WTC11 (cell line): ENCODE data around the gene NXF1. TPM values are rescaled to one million over a fixed set of nuclear protein-coding genes. Genes with fewer than 3 reads are reported as not detected.

Experiments
- ATAC-seq: fragments of 200-7000 bp; cut with Tn5 transposase; 2 replicates; pipeline ENCODE4 v1.10.0; 2021; ENCODE audit warnings: mild to moderate bottlenecking, moderate library complexity
- CTCF ChIA-PET: fragments of 300-600 bp; sonication (Branson Sonifier 250); formaldehyde crosslinking; loops from one replicate; lab custom pipeline; 2021; ENCODE audit warnings: antibody characterized with exemption; lab: Charles Lee
- POLR2A ChIA-PET: fragments of 350-600 bp; sonication (Branson Sonifier 250); formaldehyde crosslinking; loops from one replicate; lab custom pipeline; 2021; ENCODE audit warnings: antibody characterized with exemption; lab: Charles Lee
- DNase-seq: peaks from one replicate; pipeline ENCODE4 v3.0.0; 2021; ENCODE audit warnings: low spot score
- H3K27ac Mint-ChIP-seq: 2 replicates; pipeline ENCODE4 v1.8.0; 2021; ENCODE audit warnings: mixed read lengths
- H3K27me3 Mint-ChIP-seq: 2 replicates; pipeline ENCODE4 v1.8.0; 2021; ENCODE audit warnings: low read depth, mild to moderate bottlenecking, moderate library complexity, mixed read lengths
- H3K36me3 Mint-ChIP-seq: 2 replicates; pipeline ENCODE4 v1.8.0; 2021; ENCODE audit warnings: mixed read lengths
- H3K4me1 Mint-ChIP-seq: 2 replicates; pipeline ENCODE4 v1.8.0; 2022; ENCODE audit warnings: mixed read lengths
- H3K4me3 Mint-ChIP-seq: 2 replicates; pipeline ENCODE4 v1.8.0; 2021; ENCODE audit warnings: mild to moderate bottlenecking, moderate library complexity, mixed read lengths
- H3K9me3 Mint-ChIP-seq: 2 replicates; pipeline ENCODE4 v1.8.0; 2021; ENCODE audit warnings: mixed read lengths
- CREB1 ChIP-seq: sonication (generic); formaldehyde crosslinking; IDR thresholded peaks from 2 replicates; pipeline ENCODE4 v1.8.0; 2023; ENCODE audit warnings: mild to moderate bottlenecking, missing genetic modification reagents
- ELF4 ChIP-seq: sonication (generic); formaldehyde crosslinking; IDR thresholded peaks from 2 replicates; pipeline ENCODE4 v1.8.1; 2022; ENCODE audit warnings: low read depth, mild to moderate bottlenecking, moderate library complexity, missing genetic modification reagents
- EMX1 ChIP-seq: fragments of 250-450 bp; sonication (Bioruptor Pico); IDR thresholded peaks from 2 replicates; pipeline ENCODE4 v1.8.0; 2021; ENCODE audit warnings: mild to moderate bottlenecking
- ESRRA ChIP-seq: sonication (generic); formaldehyde crosslinking; IDR thresholded peaks from 2 replicates; pipeline ENCODE4 v1.8.1; 2022; ENCODE audit warnings: mild to moderate bottlenecking, missing genetic modification reagents, borderline replicate concordance
- FOXP1 ChIP-seq: sonication (generic); formaldehyde crosslinking; IDR thresholded peaks from 2 replicates; pipeline ENCODE4 v1.8.0; 2022; ENCODE audit warnings: missing genetic modification reagents, mild to moderate bottlenecking, moderate library complexity, borderline replicate concordance
- GABPB1 ChIP-seq: sonication (generic); formaldehyde crosslinking; IDR thresholded peaks from 2 replicates; pipeline ENCODE4 v1.8.1; 2023; ENCODE audit warnings: mild to moderate bottlenecking, missing genetic modification reagents
- JUN ChIP-seq: sonication (generic); formaldehyde crosslinking; IDR thresholded peaks from 2 replicates; pipeline ENCODE4 v1.8.0; 2023; ENCODE audit warnings: mild to moderate bottlenecking, missing genetic modification reagents
- KAT7 ChIP-seq: sonication (generic); formaldehyde crosslinking; IDR thresholded peaks from 2 replicates; pipeline ENCODE4 v1.8.1; 2023; ENCODE audit warnings: missing genetic modification reagents, mild to moderate bottlenecking, borderline replicate concordance
- NR1H2 ChIP-seq: sonication (generic); formaldehyde crosslinking; IDR thresholded peaks from 2 replicates; pipeline ENCODE4 v1.9.0; 2021; ENCODE audit warnings: mild to moderate bottlenecking, moderate library complexity, missing genetic modification reagents
- NR3C1 ChIP-seq: sonication (generic); formaldehyde crosslinking; conservative IDR thresholded peaks from 2 replicates; pipeline ENCODE4 v1.8.1; 2023; ENCODE audit warnings: low read depth, mild to moderate bottlenecking, missing genetic modification reagents
- RORB ChIP-seq: fragments of 250-450 bp; sonication (Bioruptor Pico); IDR thresholded peaks from 2 replicates; pipeline ENCODE4 v1.9.0; 2021; ENCODE audit warnings: mild to moderate bottlenecking
- ZNF121 ChIP-seq: sonication (generic); formaldehyde crosslinking; IDR thresholded peaks from 2 replicates; pipeline ENCODE4 v1.8.0; 2023; ENCODE audit warnings: missing genetic modification reagents
- ZNF138 ChIP-seq: sonication (generic); formaldehyde crosslinking; conservative IDR thresholded peaks from 2 replicates; pipeline ENCODE4 v1.8.1; 2022; ENCODE audit warnings: mild to moderate bottlenecking, moderate library complexity, missing genetic modification reagents
- ZNF263 ChIP-seq: sonication (generic); formaldehyde crosslinking; IDR thresholded peaks from 2 replicates; pipeline ENCODE4 v1.8.1; 2022; ENCODE audit warnings: low read depth, mild to moderate bottlenecking, moderate library complexity, missing genetic modification reagents
- ZNF416 ChIP-seq: fragments of 250-450 bp; sonication (Bioruptor Pico); IDR thresholded peaks from 2 replicates; pipeline ENCODE4 v1.9.0; 2021; ENCODE audit warnings: mild to moderate bottlenecking, inconsistent platforms
- ZNF671 ChIP-seq: fragments of 250-450 bp; sonication (Bioruptor Pico); IDR thresholded peaks from 2 replicates; pipeline ENCODE4 v1.8.0; 2021; ENCODE audit warnings: mild to moderate bottlenecking
- total RNA-seq: library from RNA; stranded (reverse); gene quantifications from 3 replicates; pipeline ENCODE4 v1.2.3, GENCODE V29; 2021
- TF ChIP-seq, protein P1 (sequence below): sonication (generic); formaldehyde crosslinking; IDR thresholded peaks from 2 replicates; pipeline ENCODE4 v1.8.0; 2022; ENCODE audit warnings: mild to moderate bottlenecking, missing genetic modification reagents
- TF ChIP-seq, protein P2 (sequence below): sonication (generic); formaldehyde crosslinking; IDR thresholded peaks from 2 replicates; pipeline ENCODE4 v1.8.0; 2022; ENCODE audit warnings: missing genetic modification reagents
- TF ChIP-seq, protein P3 (sequence below): fragments of 250-450 bp; sonication (Bioruptor Pico); IDR thresholded peaks from 2 replicates; pipeline ENCODE4 v1.8.0; 2021; ENCODE audit warnings: mild to moderate bottlenecking
- TF ChIP-seq, protein P4 (sequence below): fragments of 250-450 bp; sonication (Bioruptor Pico); IDR thresholded peaks from 2 replicates; pipeline ENCODE4 v1.9.0; 2021; ENCODE audit warnings: mild to moderate bottlenecking, borderline replicate concordance

NXF1 gene
- total RNA-seq, 1 experiment from 2014 or later = 43.2 TPM

DNA sequence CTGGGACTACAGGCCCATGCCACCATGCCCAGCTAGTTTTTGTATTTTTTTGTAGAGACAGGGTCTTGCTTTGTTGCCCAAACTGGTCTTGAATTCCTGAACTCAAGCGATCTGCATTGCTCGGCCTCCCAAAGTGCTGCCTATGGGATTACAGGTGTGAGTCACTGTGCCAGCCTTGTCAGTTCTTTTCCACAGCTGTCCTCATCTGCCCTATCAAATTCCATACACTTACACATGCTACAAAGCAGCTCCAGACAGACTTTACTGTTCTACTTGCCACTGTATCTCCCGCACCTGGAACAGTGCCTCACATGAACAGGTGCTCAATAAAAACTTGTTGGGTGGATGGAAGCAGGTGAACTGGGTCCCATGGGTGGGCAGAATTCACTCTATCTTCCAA lies 18.4 kb upstream of the NXF1 start (continued):
- TF ChIP-seq, protein P1, sequence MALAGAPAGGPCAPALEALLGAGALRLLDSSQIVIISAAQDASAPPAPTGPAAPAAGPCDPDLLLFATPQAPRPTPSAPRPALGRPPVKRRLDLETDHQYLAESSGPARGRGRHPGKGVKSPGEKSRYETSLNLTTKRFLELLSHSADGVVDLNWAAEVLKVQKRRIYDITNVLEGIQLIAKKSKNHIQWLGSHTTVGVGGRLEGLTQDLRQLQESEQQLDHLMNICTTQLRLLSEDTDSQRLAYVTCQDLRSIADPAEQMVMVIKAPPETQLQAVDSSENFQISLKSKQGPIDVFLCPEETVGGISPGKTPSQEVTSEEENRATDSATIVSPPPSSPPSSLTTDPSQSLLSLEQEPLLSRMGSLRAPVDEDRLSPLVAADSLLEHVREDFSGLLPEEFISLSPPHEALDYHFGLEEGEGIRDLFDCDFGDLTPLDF (CRISPR knock-in tag) = no peak
- TF ChIP-seq ZNF263 (no peak), ZNF416 (CRISPR knock-in tag) (no peak), KAT7 (CRISPR knock-in tag) (no peak)

DNA sequence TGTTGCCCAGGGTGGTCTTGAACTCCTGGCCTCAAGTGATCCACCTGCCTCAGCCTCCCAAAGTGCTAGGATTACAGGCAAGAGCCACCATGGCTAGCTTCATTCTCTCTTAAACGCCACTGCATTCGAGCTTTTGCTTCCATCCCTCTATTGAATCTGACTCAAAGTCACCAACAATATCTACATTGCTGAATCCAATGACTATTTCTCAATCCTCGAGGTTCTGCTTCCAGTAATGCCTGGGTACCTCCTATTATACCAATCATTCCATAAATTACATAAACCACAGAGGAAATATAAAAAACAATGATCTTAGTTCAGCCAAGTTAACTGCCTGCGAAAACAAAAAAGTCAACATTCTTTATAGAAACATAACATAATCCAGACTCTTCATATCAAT lies 11.9 kb upstream of the NXF1 start:
- H3K4me3 Mint-ChIP-seq = no peak overlapping the region
- POLR2A ChIA-PET = interaction anchor here (0.7 to 1.0 kb wide), 2 partner anchors 8 to 12 kb away, joined by 3 to 6 read pairs; partner anchors contain the start of gene NXF1
- TF ChIP-seq JUN (CRISPR knock-in tag) = no peak
- no peak for TF ChIP-seq NR1H2 (CRISPR knock-in tag)
- no peak for TF ChIP-seq ELF4 (CRISPR knock-in tag)
- TF ChIP-seq, protein P2, sequence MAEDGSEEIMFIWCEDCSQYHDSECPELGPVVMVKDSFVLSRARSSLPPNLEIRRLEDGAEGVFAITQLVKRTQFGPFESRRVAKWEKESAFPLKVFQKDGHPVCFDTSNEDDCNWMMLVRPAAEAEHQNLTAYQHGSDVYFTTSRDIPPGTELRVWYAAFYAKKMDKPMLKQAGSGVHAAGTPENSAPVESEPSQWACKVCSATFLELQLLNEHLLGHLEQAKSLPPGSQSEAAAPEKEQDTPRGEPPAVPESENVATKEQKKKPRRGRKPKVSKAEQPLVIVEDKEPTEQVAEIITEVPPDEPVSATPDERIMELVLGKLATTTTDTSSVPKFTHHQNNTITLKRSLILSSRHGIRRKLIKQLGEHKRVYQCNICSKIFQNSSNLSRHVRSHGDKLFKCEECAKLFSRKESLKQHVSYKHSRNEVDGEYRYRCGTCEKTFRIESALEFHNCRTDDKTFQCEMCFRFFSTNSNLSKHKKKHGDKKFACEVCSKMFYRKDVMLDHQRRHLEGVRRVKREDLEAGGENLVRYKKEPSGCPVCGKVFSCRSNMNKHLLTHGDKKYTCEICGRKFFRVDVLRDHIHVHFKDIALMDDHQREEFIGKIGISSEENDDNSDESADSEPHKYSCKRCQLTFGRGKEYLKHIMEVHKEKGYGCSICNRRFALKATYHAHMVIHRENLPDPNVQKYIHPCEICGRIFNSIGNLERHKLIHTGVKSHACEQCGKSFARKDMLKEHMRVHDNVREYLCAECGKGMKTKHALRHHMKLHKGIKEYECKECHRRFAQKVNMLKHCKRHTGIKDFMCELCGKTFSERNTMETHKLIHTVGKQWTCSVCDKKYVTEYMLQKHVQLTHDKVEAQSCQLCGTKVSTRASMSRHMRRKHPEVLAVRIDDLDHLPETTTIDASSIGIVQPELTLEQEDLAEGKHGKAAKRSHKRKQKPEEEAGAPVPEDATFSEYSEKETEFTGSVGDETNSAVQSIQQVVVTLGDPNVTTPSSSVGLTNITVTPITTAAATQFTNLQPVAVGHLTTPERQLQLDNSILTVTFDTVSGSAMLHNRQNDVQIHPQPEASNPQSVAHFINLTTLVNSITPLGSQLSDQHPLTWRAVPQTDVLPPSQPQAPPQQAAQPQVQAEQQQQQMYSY (CRISPR knock-in tag) = no peak
- TF ChIP-seq, all 79 proteins: peak for 0

DNA sequence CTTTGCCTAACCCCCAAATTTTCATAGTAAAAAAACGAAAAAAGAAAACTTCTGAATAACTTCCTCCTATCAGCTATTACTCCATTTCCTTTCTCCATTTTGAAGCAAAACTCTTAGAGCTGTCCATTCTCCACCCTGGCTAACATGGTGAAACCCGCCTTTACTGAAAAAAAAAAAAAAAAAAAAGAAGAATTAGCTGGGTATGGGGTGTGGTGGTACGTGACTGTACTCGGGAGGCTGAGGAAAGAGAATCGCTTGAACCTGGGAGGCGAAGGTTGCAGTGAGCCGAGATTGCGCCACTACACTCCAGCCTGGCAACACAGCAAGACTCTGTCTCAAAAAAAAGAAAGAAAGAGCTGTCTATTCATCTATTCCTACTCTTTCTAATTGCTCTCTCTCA lies 11.3 kb upstream of the NXF1 start:
- Mint-ChIP-seq H3K4me3 (no peak overlapping the region), H3K9me3 (no peaks in the 10 kb centered on the region), H3K36me3 (peaks cover 18% of the 10 kb centered on the region), H3K4me1 (no peaks in the 10 kb centered on the region), H3K27me3 (no peaks in the 10 kb centered on the region), H3K27ac (no peak overlapping the region)
- DNase-seq (no peak), ATAC-seq (no peak)
- TF ChIP-seq FOXP1 (CRISPR knock-in tag) = no peak
- TF ChIP-seq GABPB1 (CRISPR knock-in tag) = no peak
- no peak for TF ChIP-seq NR3C1 (CRISPR knock-in tag)
- TF ChIP-seq ESRRA (CRISPR knock-in tag) = no peak
- no peak for TF ChIP-seq ZNF121 (CRISPR knock-in tag)
- TF ChIP-seq RORB (CRISPR knock-in tag) = no peak
- TF ChIP-seq, protein P3, sequence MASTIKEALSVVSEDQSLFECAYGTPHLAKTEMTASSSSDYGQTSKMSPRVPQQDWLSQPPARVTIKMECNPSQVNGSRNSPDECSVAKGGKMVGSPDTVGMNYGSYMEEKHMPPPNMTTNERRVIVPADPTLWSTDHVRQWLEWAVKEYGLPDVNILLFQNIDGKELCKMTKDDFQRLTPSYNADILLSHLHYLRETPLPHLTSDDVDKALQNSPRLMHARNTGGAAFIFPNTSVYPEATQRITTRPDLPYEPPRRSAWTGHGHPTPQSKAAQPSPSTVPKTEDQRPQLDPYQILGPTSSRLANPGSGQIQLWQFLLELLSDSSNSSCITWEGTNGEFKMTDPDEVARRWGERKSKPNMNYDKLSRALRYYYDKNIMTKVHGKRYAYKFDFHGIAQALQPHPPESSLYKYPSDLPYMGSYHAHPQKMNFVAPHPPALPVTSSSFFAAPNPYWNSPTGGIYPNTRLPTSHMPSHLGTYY (CRISPR knock-in tag) = no peak
- TF ChIP-seq EMX1 (CRISPR knock-in tag) = no peak
- TF ChIP-seq ELF4 (CRISPR knock-in tag) = no peak
- no peak for TF ChIP-seq ZNF671 (CRISPR knock-in tag)
- no peak for TF ChIP-seq ZNF138
- no peak for TF ChIP-seq ZNF263
- TF ChIP-seq, protein P4, sequence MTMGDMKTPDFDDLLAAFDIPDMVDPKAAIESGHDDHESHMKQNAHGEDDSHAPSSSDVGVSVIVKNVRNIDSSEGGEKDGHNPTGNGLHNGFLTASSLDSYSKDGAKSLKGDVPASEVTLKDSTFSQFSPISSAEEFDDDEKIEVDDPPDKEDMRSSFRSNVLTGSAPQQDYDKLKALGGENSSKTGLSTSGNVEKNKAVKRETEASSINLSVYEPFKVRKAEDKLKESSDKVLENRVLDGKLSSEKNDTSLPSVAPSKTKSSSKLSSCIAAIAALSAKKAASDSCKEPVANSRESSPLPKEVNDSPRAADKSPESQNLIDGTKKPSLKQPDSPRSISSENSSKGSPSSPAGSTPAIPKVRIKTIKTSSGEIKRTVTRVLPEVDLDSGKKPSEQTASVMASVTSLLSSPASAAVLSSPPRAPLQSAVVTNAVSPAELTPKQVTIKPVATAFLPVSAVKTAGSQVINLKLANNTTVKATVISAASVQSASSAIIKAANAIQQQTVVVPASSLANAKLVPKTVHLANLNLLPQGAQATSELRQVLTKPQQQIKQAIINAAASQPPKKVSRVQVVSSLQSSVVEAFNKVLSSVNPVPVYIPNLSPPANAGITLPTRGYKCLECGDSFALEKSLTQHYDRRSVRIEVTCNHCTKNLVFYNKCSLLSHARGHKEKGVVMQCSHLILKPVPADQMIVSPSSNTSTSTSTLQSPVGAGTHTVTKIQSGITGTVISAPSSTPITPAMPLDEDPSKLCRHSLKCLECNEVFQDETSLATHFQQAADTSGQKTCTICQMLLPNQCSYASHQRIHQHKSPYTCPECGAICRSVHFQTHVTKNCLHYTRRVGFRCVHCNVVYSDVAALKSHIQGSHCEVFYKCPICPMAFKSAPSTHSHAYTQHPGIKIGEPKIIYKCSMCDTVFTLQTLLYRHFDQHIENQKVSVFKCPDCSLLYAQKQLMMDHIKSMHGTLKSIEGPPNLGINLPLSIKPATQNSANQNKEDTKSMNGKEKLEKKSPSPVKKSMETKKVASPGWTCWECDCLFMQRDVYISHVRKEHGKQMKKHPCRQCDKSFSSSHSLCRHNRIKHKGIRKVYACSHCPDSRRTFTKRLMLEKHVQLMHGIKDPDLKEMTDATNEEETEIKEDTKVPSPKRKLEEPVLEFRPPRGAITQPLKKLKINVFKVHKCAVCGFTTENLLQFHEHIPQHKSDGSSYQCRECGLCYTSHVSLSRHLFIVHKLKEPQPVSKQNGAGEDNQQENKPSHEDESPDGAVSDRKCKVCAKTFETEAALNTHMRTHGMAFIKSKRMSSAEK (CRISPR knock-in tag) = no peak
- no peak for TF ChIP-seq CREB1 (CRISPR knock-in tag)
- CTCF ChIA-PET = no interaction called here
- POLR2A ChIA-PET = interaction anchor here (0.7 to 1.0 kb wide), 2 partner anchors 9 to 11 kb away, joined by 3 to 6 read pairs; partner anchors contain the start of gene NXF1

More for the DNA sequence above, 11.9 kb upstream of the NXF1 start:
- Mint-ChIP-seq H3K4me1 (no peaks in the 10 kb centered on the region), H3K9me3 (no peaks in the 10 kb centered on the region), H3K27me3 (no peaks in the 10 kb centered on the region), H3K36me3 (peaks cover 18% of the 10 kb centered on the region), H3K27ac (no peak overlapping the region; the same call in 1 of the 2 replicates)
- CTCF ChIA-PET = no interaction called here
- no peak for ATAC-seq
- no peak for DNase-seq
